ENCODE measurements around the gene ZNF593OS.

The ZNF593OS gene

DNA sequence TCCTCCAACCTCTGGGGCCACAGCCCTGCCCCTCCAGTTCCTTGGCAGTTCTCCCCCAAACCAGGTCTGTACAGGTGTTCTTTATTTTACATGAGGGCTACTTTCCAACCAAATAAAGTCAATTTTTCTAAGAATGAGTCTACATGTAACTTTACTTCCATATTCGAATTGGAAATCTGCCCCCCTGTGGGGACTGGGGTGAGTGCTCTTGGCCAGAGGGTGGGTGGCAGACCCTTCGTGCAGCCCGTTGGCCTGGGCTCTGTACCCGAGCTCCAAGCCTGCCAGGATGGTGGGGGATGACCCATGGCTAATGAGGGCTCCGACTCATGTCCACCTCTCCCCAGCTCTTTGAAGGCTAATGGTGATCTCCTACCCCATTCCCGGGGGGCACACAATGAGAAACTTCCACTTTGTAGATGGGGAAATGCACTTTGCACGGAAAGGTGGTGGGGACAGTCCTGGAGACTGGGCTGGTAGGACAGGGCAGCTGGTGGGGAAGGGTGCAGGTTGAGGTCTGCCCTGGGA, 18.2 kb upstream of the ZNF593OS start:
- Histone ChIP-seq H2AFZ (ENCODE audit: low read length) (no peak overlapping the region), H3K79me2 (ENCODE audit: insufficient read depth, low read length) (no peaks in the 10 kb centered on the region), H4K20me1 (ENCODE audit: insufficient read depth, low read length) (no peaks in the 10 kb centered on the region), H3K4me3 (ENCODE audit: low read depth, low read length, poor library complexity, severe bottlenecking) (no peak overlapping the region), H3K9me2 (ENCODE audit: low read depth, low read length) (no peaks in the 10 kb centered on the region), H3K4me1 (ENCODE audit: insufficient read depth, low read length, severe bottlenecking) (no peaks in the 10 kb centered on the region), H3K9me3 (ENCODE audit: low read length) (no peaks in the 10 kb centered on the region), H3K9ac (ENCODE audit: low read length) (no peak overlapping the region), H3F3A (ENCODE audit: insufficient read depth, low read length) (no peaks in the 10 kb centered on the region), H3K4me2 (ENCODE audit: low read length) (no peak overlapping the region), H3K27ac (ENCODE audit: low read depth, low read length, poor library complexity, severe bottlenecking) (no peak overlapping the region), H3K27me3 (ENCODE audit: insufficient read depth, low read length) (0 out of 2 replicates have a peak, but pooled peaks cover 5% of the 10 kb centered on the region), H3K36me3 (ENCODE audit: insufficient read depth, low read length) (no peaks in the 10 kb centered on the region)
- TF ChIP-seq, protein P1, sequence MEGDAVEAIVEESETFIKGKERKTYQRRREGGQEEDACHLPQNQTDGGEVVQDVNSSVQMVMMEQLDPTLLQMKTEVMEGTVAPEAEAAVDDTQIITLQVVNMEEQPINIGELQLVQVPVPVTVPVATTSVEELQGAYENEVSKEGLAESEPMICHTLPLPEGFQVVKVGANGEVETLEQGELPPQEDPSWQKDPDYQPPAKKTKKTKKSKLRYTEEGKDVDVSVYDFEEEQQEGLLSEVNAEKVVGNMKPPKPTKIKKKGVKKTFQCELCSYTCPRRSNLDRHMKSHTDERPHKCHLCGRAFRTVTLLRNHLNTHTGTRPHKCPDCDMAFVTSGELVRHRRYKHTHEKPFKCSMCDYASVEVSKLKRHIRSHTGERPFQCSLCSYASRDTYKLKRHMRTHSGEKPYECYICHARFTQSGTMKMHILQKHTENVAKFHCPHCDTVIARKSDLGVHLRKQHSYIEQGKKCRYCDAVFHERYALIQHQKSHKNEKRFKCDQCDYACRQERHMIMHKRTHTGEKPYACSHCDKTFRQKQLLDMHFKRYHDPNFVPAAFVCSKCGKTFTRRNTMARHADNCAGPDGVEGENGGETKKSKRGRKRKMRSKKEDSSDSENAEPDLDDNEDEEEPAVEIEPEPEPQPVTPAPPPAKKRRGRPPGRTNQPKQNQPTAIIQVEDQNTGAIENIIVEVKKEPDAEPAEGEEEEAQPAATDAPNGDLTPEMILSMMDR (IDR thresholded peaks at IDR 0.05; ENCODE audit: low read length), result no peak; the same call in 1 of the 2 replicates
- no peak for TF ChIP-seq EZH2 (IDR thresholded peaks at IDR 0.05; ENCODE audit: borderline replicate concordance, low read length)

DNA sequence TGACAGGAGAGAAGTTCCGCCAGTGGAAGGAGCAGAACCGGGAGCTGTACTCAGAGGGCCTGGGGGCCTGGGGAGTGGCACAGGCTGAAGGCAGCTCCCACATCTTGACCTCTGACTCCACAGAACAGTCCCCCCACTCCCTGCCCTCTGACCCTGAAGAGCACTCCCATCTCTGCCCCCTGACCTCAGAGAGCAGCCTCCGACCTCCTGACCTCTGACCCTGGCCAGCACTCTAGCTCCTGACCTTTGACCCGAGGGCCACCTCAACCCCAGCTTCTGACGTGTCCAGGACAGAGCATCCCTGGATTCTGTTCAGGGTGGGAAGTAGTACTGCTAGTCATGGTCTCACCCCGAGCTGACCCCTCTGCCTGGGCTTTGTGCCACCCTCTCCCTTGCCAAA, 17.7 kb upstream of the ZNF593OS start:
- Histone ChIP-seq H3K4me2 (ENCODE audit: low read length) (no peak overlapping the region), H3K27me3 (ENCODE audit: insufficient read depth, low read length) (0 out of 2 replicates have a peak, but pooled peaks cover 5% of the 10 kb centered on the region), H3F3A (ENCODE audit: insufficient read depth, low read length) (no peaks in the 10 kb centered on the region), H3K79me2 (ENCODE audit: insufficient read depth, low read length) (no peaks in the 10 kb centered on the region), H2AFZ (ENCODE audit: low read length) (no peak overlapping the region), H3K4me1 (ENCODE audit: insufficient read depth, low read length, severe bottlenecking) (no peaks in the 10 kb centered on the region), H3K9me3 (ENCODE audit: low read length) (no peaks in the 10 kb centered on the region), H4K20me1 (ENCODE audit: insufficient read depth, low read length) (no peaks in the 10 kb centered on the region), H3K9ac (ENCODE audit: low read length) (no peak overlapping the region), H3K36me3 (ENCODE audit: insufficient read depth, low read length) (no peaks in the 10 kb centered on the region), H3K9me2 (ENCODE audit: low read depth, low read length) (no peaks in the 10 kb centered on the region), H3K4me3 (ENCODE audit: low read depth, low read length, poor library complexity, severe bottlenecking) (no peak overlapping the region), H3K27ac (ENCODE audit: low read depth, low read length, poor library complexity, severe bottlenecking) (no peak overlapping the region)
- no peak for TF ChIP-seq EZH2 (IDR thresholded peaks at IDR 0.05; ENCODE audit: borderline replicate concordance, low read length)

DNA sequence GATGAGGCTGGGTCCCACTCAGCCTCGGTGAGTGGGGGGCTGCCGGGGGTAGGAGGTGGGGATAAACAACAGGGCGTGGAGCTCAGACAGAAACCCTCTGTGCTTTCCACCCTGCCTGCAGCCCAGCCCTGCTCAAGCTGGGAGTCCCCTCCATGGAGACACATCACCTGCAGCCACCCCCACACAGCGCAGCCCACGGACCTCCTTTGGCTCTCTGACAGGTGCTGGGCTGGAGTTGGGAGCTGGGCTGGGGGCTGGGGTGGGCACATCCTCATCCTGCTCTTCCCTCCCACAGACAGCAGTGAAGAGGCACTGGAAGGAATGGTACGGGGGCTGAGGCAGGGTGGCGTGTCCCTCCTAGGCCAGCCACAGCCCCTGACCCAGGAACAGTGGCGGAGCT, 16.8 kb upstream of the ZNF593OS start:
- H3K4me3 ChIP-seq (ENCODE audit: low read depth, low read length, poor library complexity, severe bottlenecking), result no peak overlapping the region
- no peak overlapping the region for H3K4me2 ChIP-seq (ENCODE audit: low read length)
- no peaks in the 10 kb centered on the region for H4K20me1 ChIP-seq (ENCODE audit: insufficient read depth, low read length)
- H3K27me3 ChIP-seq (ENCODE audit: insufficient read depth, low read length), result 0 out of 2 replicates have a peak, but pooled peaks cover 5% of the 10 kb centered on the region
- no peaks in the 10 kb centered on the region for H3K79me2 ChIP-seq (ENCODE audit: insufficient read depth, low read length)
- no peak overlapping the region for H3K27ac ChIP-seq (ENCODE audit: low read depth, low read length, poor library complexity, severe bottlenecking)
- H3F3A ChIP-seq (ENCODE audit: insufficient read depth, low read length), result no peaks in the 10 kb centered on the region
- H3K4me1 ChIP-seq (ENCODE audit: insufficient read depth, low read length, severe bottlenecking), result no peaks in the 10 kb centered on the region
- no peak overlapping the region for H2AFZ ChIP-seq (ENCODE audit: low read length)
- no peaks in the 10 kb centered on the region for H3K9me2 ChIP-seq (ENCODE audit: low read depth, low read length)
- H3K36me3 ChIP-seq (ENCODE audit: insufficient read depth, low read length), result no peaks in the 10 kb centered on the region
- TF ChIP-seq, protein P1 (IDR thresholded peaks at IDR 0.05; ENCODE audit: low read length), result no peak
- TF ChIP-seq EZH2 (IDR thresholded peaks at IDR 0.05; ENCODE audit: borderline replicate concordance, low read length), result no peak
- no peaks in the 10 kb centered on the region for H3K9me3 ChIP-seq (ENCODE audit: low read length)
- H3K9ac ChIP-seq (ENCODE audit: low read length), result no peak overlapping the region

DNA sequence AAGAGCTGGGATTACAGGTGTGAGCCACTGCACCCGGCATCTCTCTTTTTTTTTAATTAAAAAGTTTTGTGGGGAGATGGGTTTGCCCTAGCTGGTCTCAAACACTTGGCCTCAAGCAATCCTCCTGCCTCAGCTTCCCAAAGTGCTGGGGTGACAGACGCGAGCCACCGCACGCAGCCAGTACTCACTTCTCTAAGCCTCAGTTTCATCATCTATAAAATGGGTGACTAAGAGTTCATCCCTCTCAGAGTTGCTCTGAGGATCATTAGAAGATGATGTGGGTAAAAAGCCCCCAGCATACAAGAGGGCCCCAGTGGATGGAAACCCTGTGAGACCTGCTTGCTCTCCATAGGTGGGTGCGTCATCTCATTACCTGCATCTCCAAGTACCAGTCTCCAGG, 16.2 kb upstream of the ZNF593OS start:
- Histone ChIP-seq H3K9ac (ENCODE audit: low read length) (no peak overlapping the region), H3K36me3 (ENCODE audit: insufficient read depth, low read length) (no peaks in the 10 kb centered on the region), H3K4me2 (ENCODE audit: low read length) (no peak overlapping the region), H3K4me1 (ENCODE audit: insufficient read depth, low read length, severe bottlenecking) (no peaks in the 10 kb centered on the region), H3K27me3 (ENCODE audit: insufficient read depth, low read length) (0 out of 2 replicates have a peak, but pooled peaks cover 5% of the 10 kb centered on the region), H3K9me2 (ENCODE audit: low read depth, low read length) (no peaks in the 10 kb centered on the region), H3F3A (ENCODE audit: insufficient read depth, low read length) (no peaks in the 10 kb centered on the region), H3K4me3 (ENCODE audit: low read depth, low read length, poor library complexity, severe bottlenecking) (no peak overlapping the region), H2AFZ (ENCODE audit: low read length) (no peak overlapping the region), H3K79me2 (ENCODE audit: insufficient read depth, low read length) (no peaks in the 10 kb centered on the region), H4K20me1 (ENCODE audit: insufficient read depth, low read length) (no peaks in the 10 kb centered on the region), H3K9me3 (ENCODE audit: low read length) (no peaks in the 10 kb centered on the region), H3K27ac (ENCODE audit: low read depth, low read length, poor library complexity, severe bottlenecking) (no peak overlapping the region)
- TF ChIP-seq, protein P1 (IDR thresholded peaks at IDR 0.05; ENCODE audit: low read length), result no peak
- TF ChIP-seq EZH2 (IDR thresholded peaks at IDR 0.05; ENCODE audit: borderline replicate concordance, low read length), result no peak
